Left colon (tissue), 2 donors: ENCODE data around the gene AUTS2. TPM values are rescaled to one million over a fixed set of nuclear protein-coding genes. Genes with fewer than 3 reads are reported as not detected.

Experiments used
- ATAC-seq: fragments of 200-7000 bp; cut with Tn5 transposase; one replicate; pipeline ENCODE4 v1.9.1; 2020; ENCODE audit warnings: mild to moderate bottlenecking, moderate library complexity
- DNase-seq, 2 donors: peaks; one replicate each; pipeline ENCODE4 v3.0.0-alpha.2; 2020
- intact Hi-C, 2 donors: fragments of 100-400 bp; cut with DNase I in 1 of 2; cut with micrococcal nuclease in 1 of 2; formaldehyde crosslinking; loops; one replicate each; pipeline versions ENCODE4 v1.11.2 to v1.14.0; 2022; cut with DNase I, micrococcal nuclease
- total RNA-seq, 2 donors: library from RNA; stranded (reverse); fragmentation: NEBNext Ultra II Directional; extraction: Animal tissue kit (Norgen Biotek cat#: 25700); gene quantifications; one replicate each; pipeline ENCODE4 v1.2.1, GENCODE V29; 2021
- donor health status: DM: no; HTN: no; CAD: no.
- donor health status: DM: yes; HTN: yes; CAD: no.

Gene AUTS2
- total RNA-seq, 2 donors from 2014 or later: 43.3 to 44.2 TPM

- ATAC-seq (no peak), DNase-seq (no peak)
- intact Hi-C loops: no loop called here
Observed at GRCh38 chr7:69787736-69788431, 189.6 kb downstream of the AUTS2 start.

- intact Hi-C loops: no loop called here
- DNase-seq (no peak), ATAC-seq (no peak)
Observed at GRCh38 chr7:69789563-69789962, 191.3 kb downstream of the AUTS2 start.

- DNase-seq (no peak), ATAC-seq (no peak)
- intact Hi-C loops: no loop called here
Observed at GRCh38 chr7:69790977-69791724, 192.9 kb downstream of the AUTS2 start.

- ATAC-seq: no peak
- no peak for DNase-seq
- intact Hi-C loops: no loop called here
Observed at GRCh38 chr7:69791739-69792138, 193.5 kb downstream of the AUTS2 start.

- DNase-seq (no peak), ATAC-seq (no peak)
- intact Hi-C loops: no loop called here
Observed at GRCh38 chr7:69795932-69796331, 197.7 kb downstream of the AUTS2 start.

GRCh38 chr7:69796416-69796815 lies 198.1 kb downstream of the AUTS2 start:
- DNase-seq: no peak
- intact Hi-C loops: no loop called here
- no peak for ATAC-seq

- DNase-seq (no peak), ATAC-seq (no peak)
- intact Hi-C loops: no loop called here
Observed at GRCh38 chr7:69799048-69799697, 200.9 kb downstream of the AUTS2 start.

- intact Hi-C loops: no loop called here
- no peak for ATAC-seq
- DNase-seq: no peak
Observed at GRCh38 chr7:69799990-69800389, 201.7 kb downstream of the AUTS2 start.

- DNase-seq (no peak), ATAC-seq (no peak)
Observed at GRCh38 chr7:69800495-69800894, 202.2 kb downstream of the AUTS2 start.

GRCh38 chr7:69801729-69802682 lies 203.7 kb downstream of the AUTS2 start:
- DNase-seq: no peak
- no peak for ATAC-seq
- intact Hi-C loops: no loop called here

More at GRCh38 chr7:69800495-69800894, 202.2 kb downstream of the AUTS2 start:
- intact Hi-C loops: no loop called here

- intact Hi-C loops: no loop called here
- DNase-seq (no peak), ATAC-seq (no peak)
Observed at GRCh38 chr7:69803699-69804516, 205.6 kb downstream of the AUTS2 start.

GRCh38 chr7:69804962-69805361 lies 206.7 kb downstream of the AUTS2 start:
- DNase-seq (no peak), ATAC-seq (no peak)
- intact Hi-C loops: no loop called here

GRCh38 chr7:69808391-69808790 lies 210.1 kb downstream of the AUTS2 start:
- ATAC-seq: no peak
- DNase-seq: no peak
- intact Hi-C loops: no loop called here

- ATAC-seq (no peak), DNase-seq (no peak)
- intact Hi-C loops: no loop called here
Observed at GRCh38 chr7:69811476-69812308, 213.4 kb downstream of the AUTS2 start.

GRCh38 chr7:69812756-69813155 lies 214.5 kb downstream of the AUTS2 start:
- intact Hi-C loops: no loop called here
- DNase-seq: no peak
- ATAC-seq: no peak

- no peak for DNase-seq
- intact Hi-C loops: no loop called here
- ATAC-seq: no peak
Observed at GRCh38 chr7:69813637-69814240, 215.5 kb downstream of the AUTS2 start.

- ATAC-seq (no peak), DNase-seq (no peak)
- intact Hi-C loops: no loop called here
Observed at GRCh38 chr7:69814421-69814962, 216.2 kb downstream of the AUTS2 start.
